CD4-positive, alpha-beta T cell (primary cell): ENCODE data around the gene GBA3. TPM values are rescaled to one million over a fixed set of nuclear protein-coding genes. Genes with fewer than 3 reads are reported as not detected.

Experiments used
- ATAC-seq: fragments of 200-7000 bp; cut with Tn5 transposase; one replicate; pipeline ENCODE4 v1.10.0; 2022; ENCODE audit warnings: mild to moderate bottlenecking; ENCODE audit not compliant: poor library complexity
- CTCF ChIA-PET: fragments of 350-600 bp; sonication (Branson Sonifier 250); formaldehyde crosslinking; loops from one replicate; lab custom pipeline; 2021; ENCODE audit warnings: antibody characterized with exemption, inconsistent platforms; lab: Charles Lee
- POLR2A ChIA-PET: fragments of 350-600 bp; sonication (Branson Sonifier 250); formaldehyde crosslinking; loops from one replicate; lab custom pipeline; 2021; ENCODE audit warnings: antibody characterized with exemption, inconsistent platforms; lab: Charles Lee
- DNase-seq, 14 experiments: peaks; one replicate each; pipeline ENCODE4 v3.0.0-alpha.2; 2013 to 2020; ENCODE audit warnings: mixed read lengths in 2 of 14
- H3K27ac ChIP-seq, 2 donors: one replicate each; pipeline versions ENCODE4 v1.5.1 to v1.7.0; 2013; ENCODE audit warnings: low read length in 2 of 2, low read depth in 1 of 2, mild to moderate bottlenecking in 1 of 2
- H3K27me3 ChIP-seq, 2 experiments: 1 replicate in 1 of 2; 2 replicates in 1 of 2; pipeline versions ENCODE4 v1.6.1 to v1.7.0; 2013; ENCODE audit warnings: low read length in 2 of 2, control low read depth in 1 of 2, mild to moderate bottlenecking in 1 of 2, moderate library complexity in 1 of 2; ENCODE audit not compliant: insufficient read depth in 2 of 2, control insufficient read depth in 1 of 2
- H3K36me3 ChIP-seq: one replicate; pipeline ENCODE4 v1.6.1; 2013; ENCODE audit warnings: low read length, control low read depth; ENCODE audit not compliant: insufficient read depth
- H3K4me1 ChIP-seq: one replicate; pipeline ENCODE4 v1.6.1; 2013; ENCODE audit warnings: low read length, control low read depth; ENCODE audit not compliant: insufficient read depth
- H3K4me3 ChIP-seq: one replicate; pipeline ENCODE4 v1.5.1; 2013; ENCODE audit warnings: mild to moderate bottlenecking, low read length, moderate library complexity
- H3K9me3 ChIP-seq, 2 experiments: 1 replicate in 1 of 2; 2 replicates in 1 of 2; pipeline versions ENCODE4 v1.6.1 to v1.7.0; 2013; ENCODE audit warnings: low read length in 2 of 2, mild to moderate bottlenecking in 2 of 2, control low read depth in 1 of 2, moderate library complexity in 1 of 2; ENCODE audit not compliant: control insufficient read depth in 1 of 2, insufficient read depth in 1 of 2
- H3K27ac Mint-ChIP-seq: one replicate; pipeline ENCODE4 v1.8.0; 2020; ENCODE audit warnings: mixed read lengths
- H3K27me3 Mint-ChIP-seq: one replicate; pipeline ENCODE4 v1.8.0; 2021; ENCODE audit warnings: mixed read lengths
- H3K36me3 Mint-ChIP-seq: one replicate; pipeline ENCODE4 v1.8.0; 2021; ENCODE audit warnings: low read depth, mixed read lengths
- H3K4me1 Mint-ChIP-seq: one replicate; pipeline ENCODE4 v1.8.0; 2021; ENCODE audit warnings: low read depth, mixed read lengths
- H3K4me3 Mint-ChIP-seq: one replicate; pipeline ENCODE4 v1.8.0; 2020; ENCODE audit warnings: mild to moderate bottlenecking, mixed read lengths
- H3K9me3 Mint-ChIP-seq: one replicate; pipeline ENCODE4 v1.8.0; 2020; ENCODE audit warnings: mixed read lengths
- intact Hi-C, 2 experiments: fragments of 100-400 bp; cut with DNase I in 1 of 2; cut with micrococcal nuclease in 1 of 2; formaldehyde crosslinking; loops; one replicate each; pipeline versions ENCODE4 v1.15.1 to v1.9.0; 2023 to 2025; cut with DNase I, micrococcal nuclease
- total RNA-seq, 174 experiments: library from RNA in 2 of 174; stranded (reverse) in 2 of 174; gene quantifications; one replicate each; pipeline ENCODE4 v1.2.3 and lab custom pipeline; 2021 to 2026
- TF ChIP-seq, protein P1 (sequence below): fragments of 200-600 bp; IDR thresholded peaks from one replicate; pipeline ENCODE4 v1.8.0; 2022; ENCODE audit warnings: antibody characterized with exemption, mild to moderate bottlenecking

GBA3 gene
- total RNA-seq, 2 experiments from 2014 or later: not detected

DNA sequence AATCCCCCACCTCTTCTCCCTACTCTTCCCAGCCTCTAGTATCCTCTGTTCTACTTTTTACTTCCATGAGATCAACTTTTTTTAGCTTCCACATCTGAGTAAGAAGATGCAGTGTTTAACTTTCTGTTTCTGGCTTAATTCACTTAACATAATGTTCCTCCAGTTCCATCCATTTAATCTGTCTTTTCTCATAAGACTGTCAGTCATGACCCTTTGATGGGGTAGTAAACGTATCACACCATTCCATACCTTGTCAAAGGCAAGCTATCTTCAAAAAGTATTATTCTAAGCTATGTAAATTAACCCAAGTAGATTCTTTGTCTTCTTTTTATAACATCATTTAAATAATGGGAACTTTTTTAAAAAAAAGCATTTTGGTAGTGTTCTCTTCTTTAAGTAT lies 15.0 kb upstream of the GBA3 start:
- no peaks in the 10 kb centered on the region for H3K36me3 Mint-ChIP-seq
- no peaks in the 10 kb centered on the region for H3K9me3 Mint-ChIP-seq
- CTCF ChIA-PET: no interaction called here
- H3K27ac Mint-ChIP-seq: no peak overlapping the region
- H3K36me3 ChIP-seq: no peaks in the 10 kb centered on the region
- H3K4me3 ChIP-seq: no peak overlapping the region
- H3K27ac ChIP-seq: no peak overlapping the region
- intact Hi-C loops: no loop called here
- ATAC-seq: no peak
- H3K4me1 ChIP-seq: peaks cover 4% of the 10 kb centered on the region
- TF ChIP-seq, protein P1, sequence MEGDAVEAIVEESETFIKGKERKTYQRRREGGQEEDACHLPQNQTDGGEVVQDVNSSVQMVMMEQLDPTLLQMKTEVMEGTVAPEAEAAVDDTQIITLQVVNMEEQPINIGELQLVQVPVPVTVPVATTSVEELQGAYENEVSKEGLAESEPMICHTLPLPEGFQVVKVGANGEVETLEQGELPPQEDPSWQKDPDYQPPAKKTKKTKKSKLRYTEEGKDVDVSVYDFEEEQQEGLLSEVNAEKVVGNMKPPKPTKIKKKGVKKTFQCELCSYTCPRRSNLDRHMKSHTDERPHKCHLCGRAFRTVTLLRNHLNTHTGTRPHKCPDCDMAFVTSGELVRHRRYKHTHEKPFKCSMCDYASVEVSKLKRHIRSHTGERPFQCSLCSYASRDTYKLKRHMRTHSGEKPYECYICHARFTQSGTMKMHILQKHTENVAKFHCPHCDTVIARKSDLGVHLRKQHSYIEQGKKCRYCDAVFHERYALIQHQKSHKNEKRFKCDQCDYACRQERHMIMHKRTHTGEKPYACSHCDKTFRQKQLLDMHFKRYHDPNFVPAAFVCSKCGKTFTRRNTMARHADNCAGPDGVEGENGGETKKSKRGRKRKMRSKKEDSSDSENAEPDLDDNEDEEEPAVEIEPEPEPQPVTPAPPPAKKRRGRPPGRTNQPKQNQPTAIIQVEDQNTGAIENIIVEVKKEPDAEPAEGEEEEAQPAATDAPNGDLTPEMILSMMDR: no peak
- H3K27me3 ChIP-seq: no peaks in the 10 kb centered on the region
- H3K4me1 Mint-ChIP-seq: peaks cover 67% of the 10 kb centered on the region
- no peaks in the 10 kb centered on the region for H3K9me3 ChIP-seq
- H3K27me3 Mint-ChIP-seq: no peaks in the 10 kb centered on the region
- no peak for DNase-seq
- H3K4me3 Mint-ChIP-seq: no peak overlapping the region
- POLR2A ChIA-PET: interaction anchor here (1.3 kb wide), 1 partner anchor 10 kb away, joined by 3 read pairs; no protein-coding TSS in a partner anchor

DNA sequence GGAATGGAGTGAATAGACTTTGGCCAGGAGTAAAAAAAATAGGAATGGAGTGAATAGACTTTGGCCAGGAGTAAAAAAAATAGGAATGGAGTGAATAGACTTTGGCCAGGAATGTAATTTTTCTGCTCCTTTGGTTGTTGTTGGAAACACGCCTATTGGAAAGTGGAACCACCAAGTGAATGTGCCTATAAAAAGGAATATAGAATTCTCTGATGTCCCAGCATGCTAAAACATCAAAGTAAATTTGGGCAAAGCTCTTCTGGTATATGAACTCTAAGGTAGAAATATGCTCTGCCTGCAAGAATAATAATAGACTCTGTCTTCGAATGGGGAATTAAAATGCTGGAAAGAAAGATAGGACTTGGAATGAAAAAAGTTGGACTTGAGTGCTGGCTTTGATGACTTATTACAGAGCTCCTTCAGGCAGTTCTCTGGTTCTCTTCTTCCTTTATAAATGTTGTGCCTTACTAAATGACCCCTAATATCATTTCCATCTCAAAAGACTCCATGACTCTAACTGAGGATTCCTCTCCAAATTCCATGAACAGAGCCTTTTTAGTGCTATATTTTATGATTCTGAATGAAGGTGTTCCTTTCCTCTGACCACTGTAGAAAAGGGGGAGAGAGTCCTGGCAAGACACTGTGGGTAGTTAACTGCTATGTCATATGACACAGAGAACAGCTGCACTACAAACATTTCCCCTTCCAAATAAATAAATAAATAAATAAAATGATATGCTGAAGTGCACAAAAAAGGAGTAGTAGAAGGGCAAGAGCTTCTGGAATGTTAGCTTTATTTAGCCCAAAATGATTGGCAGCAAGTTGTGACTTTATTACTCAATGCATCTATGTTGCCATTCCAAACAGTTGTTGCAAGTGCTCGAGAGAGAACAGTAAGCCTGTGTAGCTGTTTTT lies 13.5 kb upstream of the GBA3 start:
- Mint-ChIP-seq H3K36me3 (no peaks in the 10 kb centered on the region), H3K4me3 (no peak overlapping the region), H3K9me3 (no peaks in the 10 kb centered on the region), H3K4me1 (peaks cover 56% of the 10 kb centered on the region), H3K27me3 (no peaks in the 10 kb centered on the region), H3K27ac (no peak overlapping the region)
- H3K27ac ChIP-seq: no peak overlapping the region
- no peak overlapping the region for H3K4me3 ChIP-seq
- no peaks in the 10 kb centered on the region for H3K4me1 ChIP-seq
- H3K36me3 ChIP-seq: no peaks in the 10 kb centered on the region
- no peak for ATAC-seq
- H3K27me3 ChIP-seq: no peaks in the 10 kb centered on the region
- H3K9me3 ChIP-seq: no peaks in the 10 kb centered on the region
- no peak for DNase-seq
- CTCF ChIA-PET: interaction anchor here (1.1 kb wide), 1 partner anchor 9 kb away, joined by 3 read pairs; no protein-coding TSS in a partner anchor
- TF ChIP-seq, protein P1: no peak
- intact Hi-C loops: no loop called here
- POLR2A ChIA-PET: no interaction called here

DNA sequence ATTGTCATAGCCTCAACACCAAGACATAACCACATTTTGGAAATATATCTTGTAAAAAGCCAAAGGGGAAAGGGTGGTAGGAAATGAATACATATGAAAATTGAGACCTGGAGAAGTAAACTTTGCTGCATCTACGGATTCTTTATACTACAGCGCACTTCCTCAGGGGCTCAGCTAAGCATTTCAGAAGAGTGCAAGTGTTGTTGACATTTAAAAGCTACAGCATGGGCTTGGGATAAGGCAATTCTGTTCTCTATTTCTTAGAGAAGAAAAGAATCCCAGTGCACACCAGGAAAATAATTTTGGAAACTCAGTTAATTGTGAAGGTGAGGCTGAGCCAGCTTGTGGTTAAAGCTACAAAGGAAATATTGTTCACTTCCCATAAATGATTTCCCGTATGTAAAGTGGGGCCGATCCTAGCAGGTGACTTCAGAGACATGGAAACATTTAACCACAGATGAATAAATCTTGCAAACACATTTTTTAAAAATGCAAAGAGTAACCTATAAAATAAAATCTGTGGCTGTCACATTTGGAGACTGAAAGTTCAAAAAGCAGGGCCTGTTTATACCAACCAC lies 12.6 kb upstream of the GBA3 start:
- ATAC-seq (no peak), DNase-seq (no peak)
- Mint-ChIP-seq H3K4me3 (no peak overlapping the region), H3K27ac (no peak overlapping the region), H3K36me3 (no peaks in the 10 kb centered on the region), H3K4me1 (peaks cover 48% of the 10 kb centered on the region), H3K27me3 (no peaks in the 10 kb centered on the region), H3K9me3 (no peaks in the 10 kb centered on the region)
- Histone ChIP-seq H3K27ac (no peak overlapping the region), H3K4me1 (no peaks in the 10 kb centered on the region), H3K4me3 (no peak overlapping the region), H3K9me3 (no peaks in the 10 kb centered on the region), H3K36me3 (no peaks in the 10 kb centered on the region), H3K27me3 (no peaks in the 10 kb centered on the region)
- CTCF ChIA-PET: interaction anchor here (1.1 kb wide), 1 partner anchor 10 kb away, joined by 3 read pairs; no protein-coding TSS in a partner anchor
- POLR2A ChIA-PET: no interaction called here
- intact Hi-C loops: no loop called here
- TF ChIP-seq, protein P1: no peak
